MM.1S (cell line): ENCODE measurements around the gene KDM4F.

ENCODE experiments used
- DNase-seq: peaks from one replicate; pipeline ENCODE4 v3.0.0-alpha.2; 2015
- H2AFZ ChIP-seq: fragments of 300-600 bp; sonication (generic); 2 replicates; pipeline ENCODE4 v1.6.0; 2016; ENCODE audit warnings: antibody characterized with exemption, low read length
- H3F3A ChIP-seq: fragments of 300-600 bp; sonication (generic); 2 replicates; pipeline ENCODE4 v1.6.1; 2016; ENCODE audit warnings: mild to moderate bottlenecking, antibody characterized with exemption, low read length, moderate library complexity, mixed read lengths; ENCODE audit not compliant: insufficient read depth
- H3K27ac ChIP-seq: fragments of 300-600 bp; sonication (generic); 2 replicates; pipeline ENCODE4 v1.5.1; 2016; ENCODE audit warnings: mild to moderate bottlenecking, low read length
- H3K27me3 ChIP-seq: fragments of 300-600 bp; sonication (generic); replicated peaks from 2 replicates; pipeline ENCODE4 v1.6.0; 2016; ENCODE audit warnings: low read length; ENCODE audit not compliant: insufficient read depth
- H3K36me3 ChIP-seq: fragments of 300-600 bp; sonication (generic); replicated peaks from 2 replicates; pipeline ENCODE4 v1.6.1; 2016; ENCODE audit warnings: mild to moderate bottlenecking, low read length, mixed read lengths; ENCODE audit not compliant: insufficient read depth
- H3K4me1 ChIP-seq: fragments of 300-600 bp; sonication (generic); 2 replicates; pipeline ENCODE4 v1.6.1; 2016; ENCODE audit warnings: low read length, mixed read lengths
- H3K4me2 ChIP-seq: fragments of 300-600 bp; sonication (generic); 2 replicates; pipeline ENCODE4 v1.6.0; 2016; ENCODE audit warnings: low read depth, low read length
- H3K4me3 ChIP-seq: fragments of 300-600 bp; sonication (generic); 2 replicates; pipeline ENCODE4 v1.5.1; 2016; ENCODE audit warnings: low read length, mixed read lengths
- H3K79me2 ChIP-seq: fragments of 300-600 bp; sonication (generic); 2 replicates; pipeline ENCODE4 v1.6.1; 2016; ENCODE audit warnings: mixed run types, low read length, mixed read lengths
- H3K9ac ChIP-seq: fragments of 300-600 bp; sonication (generic); 2 replicates; pipeline ENCODE4 v1.6.1; 2016; ENCODE audit warnings: low read length, mixed read lengths
- H3K9me2 ChIP-seq: fragments of 300-600 bp; sonication (generic); replicated peaks from 2 replicates; pipeline ENCODE4 v1.6.1; 2016; ENCODE audit warnings: mild to moderate bottlenecking, low read length, mixed read lengths; ENCODE audit not compliant: insufficient read depth
- H3K9me3 ChIP-seq: fragments of 300-600 bp; sonication (generic); replicated peaks from 2 replicates; pipeline ENCODE4 v1.6.1; 2016; ENCODE audit warnings: mild to moderate bottlenecking, low read length, mixed read lengths; ENCODE audit not compliant: insufficient read depth
- H4K20me1 ChIP-seq: fragments of 300-600 bp; sonication (generic); 2 replicates; pipeline ENCODE4 v1.6.1; 2016; ENCODE audit warnings: mild to moderate bottlenecking, low read length, moderate library complexity, mixed read lengths; ENCODE audit not compliant: insufficient read depth
- EZH2 ChIP-seq: fragments of 300-600 bp; sonication (generic); optimal IDR thresholded peaks from 2 replicates; pipeline ENCODE3; 2017; ENCODE audit warnings: low read depth, mild to moderate bottlenecking, antibody characterized with exemption, low read length, mixed read lengths
- EZH2phosphoT487 ChIP-seq: fragments of 300-600 bp; sonication (generic); IDR thresholded peaks from 2 replicates; pipeline ENCODE4 v1.6.1; 2018; ENCODE audit warnings: antibody characterized with exemption, low read length
- TF ChIP-seq, protein P1 (sequence below): fragments of 300-600 bp; sonication (generic); IDR thresholded peaks from 2 replicates; pipeline ENCODE4 v1.5.1; 2016; ENCODE audit warnings: antibody characterized with exemption, low read length, mixed read lengths

Gene KDM4F

DNA sequence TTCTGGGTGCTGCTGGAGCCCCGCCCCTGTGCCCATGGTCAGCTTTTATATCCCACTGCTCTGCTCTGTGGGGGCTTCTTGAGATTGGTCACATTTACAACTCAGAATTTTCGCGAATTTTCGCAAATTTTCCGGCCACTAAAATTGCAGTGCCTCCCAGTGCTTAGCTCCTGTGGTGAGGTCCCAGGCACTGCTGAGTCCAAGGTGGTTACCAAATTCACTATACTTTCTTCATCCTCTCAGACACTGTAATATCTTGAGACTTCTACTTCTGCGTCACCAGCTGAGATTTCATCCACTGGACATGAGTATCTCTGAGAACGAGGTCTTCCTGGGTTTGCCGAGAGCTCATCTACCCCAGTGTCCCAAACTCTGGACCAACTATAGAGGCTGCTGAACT, 8.7 kb downstream of the KDM4F start:
- H4K20me1 ChIP-seq: no peaks in the 10 kb centered on the region
- no peak overlapping the region for H3K27ac ChIP-seq
- no peaks in the 10 kb centered on the region for H3K9me3 ChIP-seq
- no peak overlapping the region for H3K9ac ChIP-seq
- H3K4me2 ChIP-seq: no peak overlapping the region
- no peaks in the 10 kb centered on the region for H3K79me2 ChIP-seq
- TF ChIP-seq EZH2phosphoT487 (no peak), EZH2 (no peak)
- TF ChIP-seq, protein P1, sequence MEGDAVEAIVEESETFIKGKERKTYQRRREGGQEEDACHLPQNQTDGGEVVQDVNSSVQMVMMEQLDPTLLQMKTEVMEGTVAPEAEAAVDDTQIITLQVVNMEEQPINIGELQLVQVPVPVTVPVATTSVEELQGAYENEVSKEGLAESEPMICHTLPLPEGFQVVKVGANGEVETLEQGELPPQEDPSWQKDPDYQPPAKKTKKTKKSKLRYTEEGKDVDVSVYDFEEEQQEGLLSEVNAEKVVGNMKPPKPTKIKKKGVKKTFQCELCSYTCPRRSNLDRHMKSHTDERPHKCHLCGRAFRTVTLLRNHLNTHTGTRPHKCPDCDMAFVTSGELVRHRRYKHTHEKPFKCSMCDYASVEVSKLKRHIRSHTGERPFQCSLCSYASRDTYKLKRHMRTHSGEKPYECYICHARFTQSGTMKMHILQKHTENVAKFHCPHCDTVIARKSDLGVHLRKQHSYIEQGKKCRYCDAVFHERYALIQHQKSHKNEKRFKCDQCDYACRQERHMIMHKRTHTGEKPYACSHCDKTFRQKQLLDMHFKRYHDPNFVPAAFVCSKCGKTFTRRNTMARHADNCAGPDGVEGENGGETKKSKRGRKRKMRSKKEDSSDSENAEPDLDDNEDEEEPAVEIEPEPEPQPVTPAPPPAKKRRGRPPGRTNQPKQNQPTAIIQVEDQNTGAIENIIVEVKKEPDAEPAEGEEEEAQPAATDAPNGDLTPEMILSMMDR: no peak
- no peaks in the 10 kb centered on the region for H3K27me3 ChIP-seq
- no peaks in the 10 kb centered on the region for H3K9me2 ChIP-seq
- no peak for DNase-seq
- no peaks in the 10 kb centered on the region for H3K4me1 ChIP-seq
- no peak overlapping the region for H3K4me3 ChIP-seq
- H2AFZ ChIP-seq: no peak overlapping the region
- no peaks in the 10 kb centered on the region for H3K36me3 ChIP-seq
- no peaks in the 10 kb centered on the region for H3F3A ChIP-seq

DNA sequence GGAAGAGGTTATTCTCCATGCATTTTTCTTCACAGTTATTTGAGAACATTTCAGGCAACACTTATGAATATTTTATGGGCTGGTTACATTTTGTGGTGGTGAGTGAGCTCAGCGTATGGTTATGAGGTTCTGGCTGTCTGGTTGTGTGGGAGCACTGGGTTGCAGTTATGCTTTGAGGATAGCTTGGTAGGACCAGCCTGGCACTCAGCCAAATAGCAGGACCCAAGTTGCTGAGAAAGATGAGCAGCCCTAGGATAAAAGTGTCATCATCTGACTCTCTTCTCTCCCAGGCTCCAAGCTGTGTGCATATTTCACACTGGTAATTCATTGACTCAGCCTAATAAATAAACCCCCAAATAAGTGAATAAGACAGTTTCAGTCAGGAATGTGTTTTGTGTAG, 9.4 kb downstream of the KDM4F start:
- DNase-seq: no peak
- no peak overlapping the region for H3K4me3 ChIP-seq
- H3K9me3 ChIP-seq: no peaks in the 10 kb centered on the region
- no peak overlapping the region for H2AFZ ChIP-seq
- TF ChIP-seq, protein P1: no peak
- TF ChIP-seq EZH2phosphoT487 (no peak), EZH2 (no peak)
- no peaks in the 10 kb centered on the region for H4K20me1 ChIP-seq
- no peak overlapping the region for H3K4me2 ChIP-seq
- H3K27me3 ChIP-seq: no peaks in the 10 kb centered on the region
- H3K79me2 ChIP-seq: no peaks in the 10 kb centered on the region
- H3K9me2 ChIP-seq: no peaks in the 10 kb centered on the region
- no peaks in the 10 kb centered on the region for H3K4me1 ChIP-seq
- no peaks in the 10 kb centered on the region for H3F3A ChIP-seq
- no peak overlapping the region for H3K9ac ChIP-seq
- no peak overlapping the region for H3K27ac ChIP-seq
- H3K36me3 ChIP-seq: no peaks in the 10 kb centered on the region

DNA sequence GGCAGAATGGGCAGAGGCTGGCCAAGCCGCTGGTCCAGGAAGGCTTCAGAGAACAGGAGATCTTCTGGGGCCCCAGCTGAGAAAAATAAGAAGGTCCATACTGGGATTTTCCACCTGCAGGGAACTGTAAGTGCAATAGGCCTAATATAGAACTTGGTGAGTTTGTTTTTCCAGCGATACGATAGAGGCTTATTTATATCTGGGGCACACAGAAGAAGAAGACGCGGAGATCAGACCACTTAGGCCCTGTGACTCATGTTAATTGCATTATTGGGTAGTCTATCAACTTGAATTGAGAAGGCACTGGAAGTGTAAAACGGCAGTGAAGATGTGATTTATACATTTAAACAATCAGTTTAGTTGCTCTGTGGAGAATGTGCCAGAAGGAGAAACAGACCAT, 9.8 kb downstream of the KDM4F start:
- Histone ChIP-seq H3K9ac (no peak overlapping the region), H3K4me2 (no peak overlapping the region), H3K27me3 (no peaks in the 10 kb centered on the region), H3K4me1 (no peaks in the 10 kb centered on the region), H3K79me2 (no peaks in the 10 kb centered on the region), H3F3A (no peaks in the 10 kb centered on the region), H3K9me3 (no peaks in the 10 kb centered on the region), H3K9me2 (no peaks in the 10 kb centered on the region), H2AFZ (no peak overlapping the region), H3K27ac (no peak overlapping the region), H3K36me3 (no peaks in the 10 kb centered on the region), H4K20me1 (no peaks in the 10 kb centered on the region), H3K4me3 (no peak overlapping the region)
- TF ChIP-seq EZH2 (no peak), EZH2phosphoT487 (no peak)
- TF ChIP-seq, protein P1: no peak
- DNase-seq: no peak
